ENCODE measurements around the gene DOCK10. TPM values are rescaled to one million over a fixed set of nuclear protein-coding genes. Genes with fewer than 3 reads are reported as not detected.

DOCK10 gene
- total RNA-seq, 2 experiments from 2014 or later = 191 to 198 TPM

GRCh38 chr2:225083276-225083675 is 41.0 kb upstream of the DOCK10 start:
- Mint-ChIP-seq H3K4me1 (ENCODE audit: low read depth) (peaks cover 9% of the 10 kb centered on the region), H3K36me3 (ENCODE audit: low read depth) (no peaks in the 10 kb centered on the region), H3K27me3 (no peaks in the 10 kb centered on the region), H3K4me3 (no peak overlapping the region), H3K27ac (no peak overlapping the region), H3K9me3 (no peaks in the 10 kb centered on the region)
- intact Hi-C loops (cut with micrococcal nuclease) = no loop called here
- ATAC-seq (no peak), DNase-seq (no peak)
- POLR2A ChIA-PET = no interaction called here
- CTCF ChIA-PET = no interaction called here
- no peak for TF ChIP-seq CTCF (IDR thresholded peaks at IDR 0.05)

DNA sequence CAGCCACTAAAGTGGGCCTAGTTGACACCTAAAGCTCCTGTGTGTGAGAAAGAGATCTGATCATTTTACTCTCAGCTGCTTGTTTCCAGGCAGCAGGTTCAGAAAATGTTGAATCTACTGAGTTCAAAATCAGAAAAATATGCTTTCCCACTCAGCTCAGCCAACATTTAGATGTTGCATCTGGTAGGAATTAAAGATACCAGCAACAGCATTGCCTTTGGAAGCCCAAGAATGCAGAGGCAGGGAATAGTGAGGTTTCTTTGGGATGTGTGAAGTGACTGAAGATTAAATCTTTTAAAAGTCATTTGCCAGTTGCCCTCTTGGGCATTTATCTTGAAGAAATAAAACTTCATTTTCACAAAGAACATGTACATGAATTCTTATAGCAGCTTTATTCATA is 33.9 kb upstream of the DOCK10 start:
- Mint-ChIP-seq H3K4me3 (no peak overlapping the region), H3K36me3 (ENCODE audit: low read depth) (no peaks in the 10 kb centered on the region), H3K9me3 (no peaks in the 10 kb centered on the region), H3K27ac (no peak overlapping the region), H3K27me3 (no peaks in the 10 kb centered on the region), H3K4me1 (ENCODE audit: low read depth) (peaks cover 5% of the 10 kb centered on the region)
- no peak for TF ChIP-seq CTCF (IDR thresholded peaks at IDR 0.05)
- DNase-seq (no peak), ATAC-seq (no peak)
- intact Hi-C loops (cut with micrococcal nuclease) = no loop called here
- ChIA-PET CTCF (no interaction called here), POLR2A (no interaction called here)

DNA sequence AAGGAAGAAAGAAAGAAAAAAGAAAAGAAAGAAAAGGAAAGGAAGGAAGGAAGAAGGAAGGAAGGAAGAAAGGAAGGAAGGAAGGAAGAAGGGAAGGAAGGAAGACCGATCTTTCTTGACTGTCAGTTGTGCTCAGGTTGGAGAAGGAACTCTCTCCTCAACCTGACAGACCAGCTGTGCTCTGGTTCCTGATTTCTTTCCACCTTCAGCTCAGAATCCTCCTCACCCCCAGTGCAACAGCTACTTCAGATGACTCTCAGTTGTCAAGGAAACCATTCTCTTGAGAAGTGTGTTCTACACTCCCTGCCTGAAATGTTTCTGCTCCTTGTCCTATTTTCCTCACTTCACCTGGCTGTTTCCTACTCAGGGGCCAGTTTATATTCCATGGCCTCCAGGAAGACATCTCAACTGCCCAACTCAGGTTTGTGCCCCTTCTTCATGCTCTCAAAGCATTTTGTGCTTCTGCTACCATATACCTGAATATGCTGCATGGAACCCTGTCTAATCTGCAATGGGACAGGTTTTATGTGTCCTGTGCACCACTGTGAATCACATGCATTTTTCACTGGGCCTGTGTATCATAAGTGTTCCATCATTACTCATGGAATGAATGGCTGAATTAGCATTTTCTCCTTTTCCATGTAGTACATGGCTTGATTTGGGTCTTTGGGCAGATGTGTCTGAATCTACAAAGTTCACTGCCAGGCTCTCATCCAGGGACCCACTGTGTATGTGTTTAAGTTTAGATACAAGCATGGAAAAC is 32.8 kb upstream of the DOCK10 start:
- intact Hi-C loops (cut with micrococcal nuclease) = no loop called here
- no peak for TF ChIP-seq CTCF (IDR thresholded peaks at IDR 0.05)
- ATAC-seq (no peak), DNase-seq (no peak)
- CTCF ChIA-PET = no interaction called here
- Mint-ChIP-seq H3K36me3 (ENCODE audit: low read depth) (no peaks in the 10 kb centered on the region), H3K27me3 (no peaks in the 10 kb centered on the region), H3K4me3 (no peak overlapping the region), H3K4me1 (ENCODE audit: low read depth) (peaks cover 5% of the 10 kb centered on the region), H3K9me3 (no peaks in the 10 kb centered on the region), H3K27ac (no peak overlapping the region)
- POLR2A ChIA-PET = interaction anchor here (0.6 kb wide), 1 partner anchor 22 kb away, joined by 3 read pairs; no protein-coding TSS in a partner anchor

DNA sequence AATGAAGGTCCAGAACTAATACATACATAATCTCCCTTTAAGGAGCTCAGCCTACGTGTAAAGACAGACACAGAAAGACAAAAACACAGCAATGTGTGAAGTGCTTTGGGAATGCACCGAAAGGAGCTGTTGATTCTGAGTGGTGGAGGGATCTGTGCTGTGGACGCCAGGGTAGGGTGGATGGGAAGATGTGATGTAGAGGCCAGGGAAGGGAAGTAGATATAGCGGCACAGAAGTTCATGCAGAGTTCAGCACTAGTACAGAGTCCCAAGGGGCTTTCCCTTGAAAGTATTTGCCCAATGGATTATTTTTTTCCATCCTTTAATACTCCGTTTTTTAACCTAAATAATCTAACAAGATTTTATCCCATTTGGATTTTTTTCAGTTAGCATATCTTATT is 32.1 kb upstream of the DOCK10 start:
- no peak overlapping the region for H3K27ac Mint-ChIP-seq
- ATAC-seq (no peak), DNase-seq (no peak)
- ChIA-PET POLR2A (interaction anchor here (0.6 to 1.2 kb wide), 2 partner anchors 21 to 48 kb away, joined by 3 read pairs; no protein-coding TSS in a partner anchor), CTCF (no interaction called here)
- no peaks in the 10 kb centered on the region for H3K27me3 Mint-ChIP-seq
- intact Hi-C loops (cut with micrococcal nuclease) = no loop called here
- H3K9me3 Mint-ChIP-seq = no peaks in the 10 kb centered on the region
- peaks cover 7% of the 10 kb centered on the region for H3K4me1 Mint-ChIP-seq (ENCODE audit: low read depth)
- H3K36me3 Mint-ChIP-seq (ENCODE audit: low read depth) = no peaks in the 10 kb centered on the region
- TF ChIP-seq CTCF (IDR thresholded peaks at IDR 0.05) = no peak
- no peak overlapping the region for H3K4me3 Mint-ChIP-seq

DNA sequence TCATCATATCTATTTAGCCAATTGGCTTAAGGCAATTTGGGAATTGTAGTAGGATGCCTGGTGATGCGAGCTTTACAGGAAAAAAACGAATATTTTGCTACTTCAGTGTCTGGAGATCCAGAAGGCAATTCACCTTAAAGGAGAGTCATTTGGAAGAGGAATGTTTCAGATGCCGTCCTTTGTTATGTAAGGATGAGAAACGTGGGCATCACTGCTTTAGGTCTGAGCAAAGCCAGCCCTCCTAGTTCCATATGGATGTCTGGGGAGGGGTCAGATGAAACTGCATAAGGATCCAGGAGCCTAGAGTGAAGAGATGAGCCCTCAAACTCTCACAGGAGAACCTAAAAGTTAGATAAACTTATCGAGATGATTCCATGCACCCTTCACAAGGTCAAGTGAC is 30.9 kb upstream of the DOCK10 start:
- no peaks in the 10 kb centered on the region for H3K27me3 Mint-ChIP-seq
- H3K9me3 Mint-ChIP-seq = peaks cover 6% of the 10 kb centered on the region
- intact Hi-C loops (cut with micrococcal nuclease) = no loop called here
- H3K36me3 Mint-ChIP-seq (ENCODE audit: low read depth) = peaks cover 6% of the 10 kb centered on the region
- H3K4me3 Mint-ChIP-seq = no peak overlapping the region
- CTCF ChIA-PET = no interaction called here
- no peak overlapping the region for H3K27ac Mint-ChIP-seq
- peaks cover 9% of the 10 kb centered on the region for H3K4me1 Mint-ChIP-seq (ENCODE audit: low read depth)
- ATAC-seq = no peak
- DNase-seq = no peak
- POLR2A ChIA-PET = interaction anchor here (1.2 kb wide), 1 partner anchor 46 kb away, joined by 3 read pairs; no protein-coding TSS in a partner anchor
- no peak for TF ChIP-seq CTCF (IDR thresholded peaks at IDR 0.05)

Measured in activated CD8-positive, alpha-beta T cell treated with anti-CD3 and anti-CD28 coated beads for 36 hours (primary cell).